ENCODE results near the gene TAS2R46.

- TF ChIP-seq CTCF (IDR thresholded peaks at IDR 0.05), result no peak
- TF ChIP-seq POLR2A (IDR thresholded peaks at IDR 0.05), result no peak
Measured at GRCh38 chr12:11089246-11089645, 27.2 kb upstream of the TAS2R46 start.
